K562 (cell line): ENCODE data around the gene ANK3. TPM values are rescaled to one million over a fixed set of nuclear protein-coding genes. Genes with fewer than 3 reads are reported as not detected.
A peak's percentile ranks its signal among the peaks of the same experiment; 100 is the strongest.

Source experiments
- CGGBP1 ChIP-seq: fragments of 250-450 bp; sonication (Bioruptor Pico); IDR thresholded peaks from 2 replicates; pipeline ENCODE4 v1.9.0; 2021; ENCODE audit warnings: mild to moderate bottlenecking
- FOXA1 ChIP-seq: fragments of 450-650 bp; IDR thresholded peaks from 2 replicates; pipeline ENCODE4 v1.6.1; 2016; ENCODE audit warnings: mild to moderate bottlenecking, borderline replicate concordance
- FUS ChIP-seq: fragments of 200-400 bp; formaldehyde crosslinking; optimal IDR thresholded peaks from 2 replicates; pipeline ENCODE3; 2017; ENCODE audit warnings: low read depth, low read length
- HEY1 ChIP-seq: fragments of 250-450 bp; sonication (Bioruptor Pico); IDR thresholded peaks from 2 replicates; pipeline ENCODE4 v1.5.0; 2020; ENCODE audit warnings: mild to moderate bottlenecking, moderate library complexity, borderline replicate concordance
- HMBOX1 ChIP-seq: sonication (generic); IDR thresholded peaks from 2 replicates; pipeline ENCODE4 v1.6.1; 2016
- HMG20A ChIP-seq: fragments of 450-650 bp; formaldehyde crosslinking; conservative IDR thresholded peaks from 2 replicates; pipeline ENCODE4 v1.4.0; 2020; ENCODE audit warnings: mild to moderate bottlenecking, mixed read lengths
- NCOR1 ChIP-seq: fragments of 450-650 bp; IDR thresholded peaks from 2 replicates; pipeline ENCODE4 v1.6.1; 2016; ENCODE audit warnings: mild to moderate bottlenecking, moderate library complexity
- NFIX ChIP-seq: fragments of 250-450 bp; sonication (Bioruptor Pico); IDR thresholded peaks from 2 replicates; pipeline ENCODE4 v1.4.0; 2020; ENCODE audit warnings: low read depth, mild to moderate bottlenecking, moderate library complexity
- TEAD4 ChIP-seq, 2 experiments: sonication (generic) in 1 of 2; formaldehyde crosslinking in 1 of 2; IDR thresholded peaks; 2 replicates each; pipeline versions ENCODE4 v1.6.1 to v1.8.0; 2012 to 2022; ENCODE audit warnings: borderline replicate concordance in 1 of 2, inconsistent platforms in 1 of 2, low read length in 1 of 2, mild to moderate bottlenecking in 1 of 2, missing genetic modification reagents in 1 of 2
- ZBTB26 ChIP-seq: fragments of 450-650 bp; formaldehyde crosslinking; IDR thresholded peaks from 2 replicates; pipeline ENCODE4 v1.4.0; 2022; ENCODE audit warnings: missing genetic modification characterization
- ZC3H11A ChIP-seq: IDR thresholded peaks from 2 replicates; pipeline ENCODE4 v1.6.1; 2012; ENCODE audit warnings: low read depth, low read length, improper control_type of control experiment
- ZNF174 ChIP-seq: fragments of 250-450 bp; sonication (Bioruptor Pico); IDR thresholded peaks from 2 replicates; pipeline ENCODE4 v1.4.0; 2020; ENCODE audit warnings: mild to moderate bottlenecking
- ZNF23 ChIP-seq: fragments of 250-450 bp; sonication (Bioruptor Pico); IDR thresholded peaks from 2 replicates; pipeline ENCODE4 v1.4.0; 2020; ENCODE audit warnings: mild to moderate bottlenecking
- ZNF311 ChIP-seq: fragments of 250-450 bp; sonication (Bioruptor Pico); IDR thresholded peaks from 2 replicates; pipeline ENCODE4 v1.4.0; 2020; ENCODE audit warnings: mild to moderate bottlenecking, moderate library complexity
- ZNF395 ChIP-seq: fragments of 200-800 bp; sonication (Bioruptor generic); IDR thresholded peaks from 2 replicates; pipeline ENCODE4 v1.6.1; 2017; ENCODE audit warnings: missing genetic modification characterization, missing compliant biosample characterization
- ZNF436 ChIP-seq: fragments of 250-450, 450-650 bp; sonication (Bioruptor Pico); formaldehyde crosslinking; IDR thresholded peaks from 2 replicates; pipeline ENCODE4 v1.7.0; 2020; ENCODE audit warnings: mild to moderate bottlenecking
- ZNF444 ChIP-seq: fragments of 250-450 bp; sonication (Bioruptor Pico); IDR thresholded peaks from 2 replicates; pipeline ENCODE4 v1.4.0; 2020; ENCODE audit warnings: mild to moderate bottlenecking, moderate library complexity
- polyA plus RNA-seq, 8 experiments: library from polyadenylated mRNA; depleted of rRNA in 4 of 8; stranded (reverse) in 5 of 8; unstranded in 3 of 8; fragments of >200 nt; fragmentation: Nextera tagmentation in 2 of 8; fragmentation: Illumina TruSeq in 1 of 8; extraction: Ambion mirVana in 2 of 8; extraction: Trizol in 1 of 8; gene quantifications; 2 replicates each; pipeline versions ENCODE4 v1.2.1 to v1.2.3, GENCODE V29; 2011 to 2014; ENCODE audit warnings: inconsistent platforms in 1 of 8, missing spikeins in 1 of 8
- total RNA-seq, 7 experiments: library from RNA; depleted of rRNA in 6 of 7; stranded (reverse); fragments of >200 nt in 6 of 7; fragmentation: Illumina TruSeq in 2 of 7; extraction: Trizol in 2 of 7; gene quantifications; 2 replicates each; pipeline versions ENCODE4 v1.2.1 to v1.2.3, GENCODE V29; 2011 to 2021; ENCODE audit warnings: low replicate concordance in 1 of 7
- TF ChIP-seq, protein P1 (sequence below): IDR thresholded peaks from 2 replicates; pipeline ENCODE4 v1.6.1; 2011; ENCODE audit not compliant: insufficient read length; ENCODE audit errors: extremely low read depth
- TF ChIP-seq, protein P2 (sequence below): sonication (generic); formaldehyde crosslinking; IDR thresholded peaks from 2 replicates; pipeline ENCODE4 v1.8.0; 2023; ENCODE audit warnings: mild to moderate bottlenecking, missing genetic modification reagents
- TF ChIP-seq, protein P3 (sequence below): sonication (generic); formaldehyde crosslinking; IDR thresholded peaks from 2 replicates; pipeline ENCODE4 v1.8.0; 2022; ENCODE audit warnings: mild to moderate bottlenecking, missing genetic modification reagents

The ANK3 gene
- total and polyA plus RNA-seq, 9 of the 15 experiments (the other 6 are each of a cell fraction or from before 2014, with no cell fraction given), result 10.0 to 32.3 (median 17.9) TPM

GRCh38 chr10:60130130-60130579 lies 259.5 kb downstream of the ANK3 start (continued):
- TF ChIP-seq ZNF395 (CRISPR knock-in tag), result 0 out of 2 replicates have a peak, but pooled peaks have one; percentile 37
- peak; percentile 91 for TF ChIP-seq HMBOX1
- TF ChIP-seq, protein P1, sequence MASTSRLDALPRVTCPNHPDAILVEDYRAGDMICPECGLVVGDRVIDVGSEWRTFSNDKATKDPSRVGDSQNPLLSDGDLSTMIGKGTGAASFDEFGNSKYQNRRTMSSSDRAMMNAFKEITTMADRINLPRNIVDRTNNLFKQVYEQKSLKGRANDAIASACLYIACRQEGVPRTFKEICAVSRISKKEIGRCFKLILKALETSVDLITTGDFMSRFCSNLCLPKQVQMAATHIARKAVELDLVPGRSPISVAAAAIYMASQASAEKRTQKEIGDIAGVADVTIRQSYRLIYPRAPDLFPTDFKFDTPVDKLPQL, result no peak
- no peak for TF ChIP-seq HMG20A
- TF ChIP-seq ZNF311 (CRISPR knock-in tag), result no peak
- no peak for TF ChIP-seq ZNF436 (CRISPR knock-in tag)
- TF ChIP-seq, protein P2, sequence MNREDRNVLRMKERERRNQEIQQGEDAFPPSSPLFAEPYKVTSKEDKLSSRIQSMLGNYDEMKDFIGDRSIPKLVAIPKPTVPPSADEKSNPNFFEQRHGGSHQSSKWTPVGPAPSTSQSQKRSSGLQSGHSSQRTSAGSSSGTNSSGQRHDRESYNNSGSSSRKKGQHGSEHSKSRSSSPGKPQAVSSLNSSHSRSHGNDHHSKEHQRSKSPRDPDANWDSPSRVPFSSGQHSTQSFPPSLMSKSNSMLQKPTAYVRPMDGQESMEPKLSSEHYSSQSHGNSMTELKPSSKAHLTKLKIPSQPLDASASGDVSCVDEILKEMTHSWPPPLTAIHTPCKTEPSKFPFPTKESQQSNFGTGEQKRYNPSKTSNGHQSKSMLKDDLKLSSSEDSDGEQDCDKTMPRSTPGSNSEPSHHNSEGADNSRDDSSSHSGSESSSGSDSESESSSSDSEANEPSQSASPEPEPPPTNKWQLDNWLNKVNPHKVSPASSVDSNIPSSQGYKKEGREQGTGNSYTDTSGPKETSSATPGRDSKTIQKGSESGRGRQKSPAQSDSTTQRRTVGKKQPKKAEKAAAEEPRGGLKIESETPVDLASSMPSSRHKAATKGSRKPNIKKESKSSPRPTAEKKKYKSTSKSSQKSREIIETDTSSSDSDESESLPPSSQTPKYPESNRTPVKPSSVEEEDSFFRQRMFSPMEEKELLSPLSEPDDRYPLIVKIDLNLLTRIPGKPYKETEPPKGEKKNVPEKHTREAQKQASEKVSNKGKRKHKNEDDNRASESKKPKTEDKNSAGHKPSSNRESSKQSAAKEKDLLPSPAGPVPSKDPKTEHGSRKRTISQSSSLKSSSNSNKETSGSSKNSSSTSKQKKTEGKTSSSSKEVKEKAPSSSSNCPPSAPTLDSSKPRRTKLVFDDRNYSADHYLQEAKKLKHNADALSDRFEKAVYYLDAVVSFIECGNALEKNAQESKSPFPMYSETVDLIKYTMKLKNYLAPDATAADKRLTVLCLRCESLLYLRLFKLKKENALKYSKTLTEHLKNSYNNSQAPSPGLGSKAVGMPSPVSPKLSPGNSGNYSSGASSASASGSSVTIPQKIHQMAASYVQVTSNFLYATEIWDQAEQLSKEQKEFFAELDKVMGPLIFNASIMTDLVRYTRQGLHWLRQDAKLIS, result no peak
- TF ChIP-seq ZNF444 (CRISPR knock-in tag), result no peak
- no peak for TF ChIP-seq FOXA1
- no peak for TF ChIP-seq FUS
- no peak for TF ChIP-seq ZBTB26 (CRISPR knock-in tag)
- TF ChIP-seq TEAD4 (IDR thresholded peaks at IDR 0.05; ENCODE audit: low read length), result peak; percentile 28; the same call in 1 of the 2 replicates
- TF ChIP-seq TEAD4 (CRISPR knock-in tag; IDR thresholded peaks at IDR 0.05; ENCODE audit: borderline replicate concordance), result no peak
- TF ChIP-seq, protein P3, sequence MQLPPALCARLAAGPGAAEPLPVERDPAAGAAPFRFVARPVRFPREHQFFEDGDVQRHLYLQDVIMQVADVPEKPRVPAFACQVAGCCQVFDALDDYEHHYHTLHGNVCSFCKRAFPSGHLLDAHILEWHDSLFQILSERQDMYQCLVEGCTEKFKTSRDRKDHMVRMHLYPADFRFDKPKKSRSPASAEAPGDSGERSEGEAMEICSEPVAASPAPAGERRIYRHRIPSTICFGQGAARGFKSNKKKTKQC (CRISPR knock-in tag), result no peak
- no peak for TF ChIP-seq HEY1
- no peak for TF ChIP-seq NFIX (CRISPR knock-in tag)
- no peak for TF ChIP-seq ZNF174 (CRISPR knock-in tag)
- TF ChIP-seq NCOR1, result no peak; the same call in none of the 2 replicates
- no peak for TF ChIP-seq ZNF23 (CRISPR knock-in tag)
- TF ChIP-seq ZC3H11A, result no peak
- no peak for TF ChIP-seq CGGBP1 (CRISPR knock-in tag)
